ENCODE results near the gene CACNA1I.

Gene CACNA1I

DNA sequence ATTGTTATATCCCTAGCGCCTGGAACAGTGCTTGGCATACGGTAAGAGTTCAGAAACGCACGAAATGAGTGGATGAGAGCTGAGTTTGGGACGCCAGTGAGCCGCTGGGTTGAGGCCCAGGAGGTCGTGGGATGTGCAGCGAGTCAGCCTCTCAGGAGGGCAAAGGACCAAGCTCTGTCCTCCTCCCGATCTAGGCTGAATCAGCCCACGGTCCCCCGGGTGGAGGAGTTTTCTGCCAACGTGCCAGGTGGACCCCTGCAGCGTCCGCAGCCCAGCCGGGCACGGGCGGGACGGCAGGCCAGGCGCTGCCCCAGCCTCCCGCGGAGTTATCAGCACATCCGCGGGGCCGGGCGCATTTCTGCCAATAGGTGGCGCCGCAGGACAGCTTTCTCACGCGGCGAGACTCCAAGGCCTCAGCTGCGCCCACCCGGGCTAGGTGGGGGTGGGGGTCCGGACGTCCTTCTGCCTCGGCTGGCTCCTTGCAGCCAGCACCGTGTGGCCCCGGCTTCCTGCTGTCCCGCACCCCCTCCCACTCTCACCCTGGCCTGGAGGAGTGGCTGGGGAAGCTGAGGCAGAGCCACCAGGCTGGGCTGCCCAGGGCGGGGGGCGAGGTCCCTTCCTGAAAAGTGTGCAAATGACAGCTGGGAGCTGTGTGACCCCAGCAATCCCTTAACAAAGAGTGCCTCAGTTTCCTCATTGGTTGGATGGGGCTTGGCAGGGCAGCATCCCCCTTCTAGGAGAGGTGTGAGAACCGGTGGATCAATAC lies 35.8 kb upstream of the CACNA1I start:
- peak; percentile 96 for TF ChIP-seq ZBTB7A (IDR thresholded peaks at IDR 0.05; ENCODE audit: low read depth)
- no peak for TF ChIP-seq EP300 (IDR thresholded peaks at IDR 0.05; ENCODE audit: borderline replicate concordance)
- TF ChIP-seq TAF1 (IDR thresholded peaks at IDR 0.05; ENCODE audit: low read depth) = no peak
- peak; percentile 95 for TF ChIP-seq RAD21 (IDR thresholded peaks at IDR 0.05; ENCODE audit: low read depth)
- TF ChIP-seq EGR1 (IDR thresholded peaks at IDR 0.05) = no peak
- no peak for TF ChIP-seq CREB1 (IDR thresholded peaks at IDR 0.05; ENCODE audit: low read depth)
- no peak for TF ChIP-seq CEBPB (IDR thresholded peaks at IDR 0.05)
- TF ChIP-seq, protein P1, sequence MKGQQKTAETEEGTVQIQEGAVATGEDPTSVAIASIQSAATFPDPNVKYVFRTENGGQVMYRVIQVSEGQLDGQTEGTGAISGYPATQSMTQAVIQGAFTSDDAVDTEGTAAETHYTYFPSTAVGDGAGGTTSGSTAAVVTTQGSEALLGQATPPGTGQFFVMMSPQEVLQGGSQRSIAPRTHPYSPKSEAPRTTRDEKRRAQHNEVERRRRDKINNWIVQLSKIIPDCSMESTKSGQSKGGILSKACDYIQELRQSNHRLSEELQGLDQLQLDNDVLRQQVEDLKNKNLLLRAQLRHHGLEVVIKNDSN (IDR thresholded peaks at IDR 0.05) = no peak
- peak; percentile 70; the same call in 1 of the 2 replicates for TF ChIP-seq TCF12 (IDR thresholded peaks at IDR 0.05; ENCODE audit: low read depth)
- TF ChIP-seq NFIC (IDR thresholded peaks at IDR 0.05) = no peak; the same call in 1 of the 2 replicates
- TF ChIP-seq, protein P2, sequence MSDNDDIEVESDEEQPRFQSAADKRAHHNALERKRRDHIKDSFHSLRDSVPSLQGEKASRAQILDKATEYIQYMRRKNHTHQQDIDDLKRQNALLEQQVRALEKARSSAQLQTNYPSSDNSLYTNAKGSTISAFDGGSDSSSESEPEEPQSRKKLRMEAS (IDR thresholded peaks at IDR 0.05) = peak; percentile 58; the same call in 1 of the 2 replicates
- no peak for TF ChIP-seq FOXM1 (IDR thresholded peaks at IDR 0.05; ENCODE audit: borderline replicate concordance, low read depth)
- TF ChIP-seq REST (IDR thresholded peaks at IDR 0.05; ENCODE audit: low read depth) = no peak
- peak; percentile 99 for TF ChIP-seq TEAD4 (IDR thresholded peaks at IDR 0.05)
- 0 out of 2 replicates have a peak, but pooled peaks have one; percentile 31 for TF ChIP-seq YY1 (IDR thresholded peaks at IDR 0.05; ENCODE audit: low read depth)

DNA sequence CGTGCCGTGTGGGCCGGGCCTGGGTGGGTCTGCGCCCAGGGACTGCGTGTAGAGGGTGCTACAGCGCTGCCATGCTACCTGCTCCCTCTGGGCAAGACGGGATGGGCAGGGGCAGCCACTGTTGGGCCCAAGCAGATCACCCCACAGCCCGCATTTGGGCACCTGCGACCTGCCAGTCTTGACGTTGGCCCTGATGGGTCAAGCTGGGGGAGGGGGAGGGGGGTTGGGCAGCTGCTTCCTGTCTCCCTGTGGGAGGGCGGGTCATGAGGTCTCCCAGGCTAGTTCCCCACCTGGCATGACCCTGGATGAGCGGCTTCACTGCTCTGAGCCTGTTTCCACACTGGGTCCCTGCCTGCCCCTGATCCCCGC lies 35.2 kb upstream of the CACNA1I start:
- TF ChIP-seq EGR1 (IDR thresholded peaks at IDR 0.05) (no peak), RAD21 (IDR thresholded peaks at IDR 0.05; ENCODE audit: low read depth) (no peak), CEBPB (IDR thresholded peaks at IDR 0.05) (no peak), ZBTB7A (IDR thresholded peaks at IDR 0.05; ENCODE audit: low read depth) (no peak), TEAD4 (IDR thresholded peaks at IDR 0.05) (no peak), REST (IDR thresholded peaks at IDR 0.05; ENCODE audit: low read depth) (no peak), NFIC (IDR thresholded peaks at IDR 0.05) (no peak), FOXM1 (IDR thresholded peaks at IDR 0.05; ENCODE audit: borderline replicate concordance, low read depth) (no peak), CREB1 (IDR thresholded peaks at IDR 0.05; ENCODE audit: low read depth) (no peak), EP300 (IDR thresholded peaks at IDR 0.05; ENCODE audit: borderline replicate concordance) (no peak), TCF12 (IDR thresholded peaks at IDR 0.05; ENCODE audit: low read depth) (no peak), YY1 (IDR thresholded peaks at IDR 0.05; ENCODE audit: low read depth) (no peak), TAF1 (IDR thresholded peaks at IDR 0.05; ENCODE audit: low read depth) (no peak)
- TF ChIP-seq, protein P2 (IDR thresholded peaks at IDR 0.05) = no peak
- TF ChIP-seq, protein P1 (IDR thresholded peaks at IDR 0.05) = no peak

- TF ChIP-seq CEBPB (IDR thresholded peaks at IDR 0.05) (no peak), TEAD4 (IDR thresholded peaks at IDR 0.05) (no peak), EP300 (IDR thresholded peaks at IDR 0.05; ENCODE audit: borderline replicate concordance) (no peak), ZBTB7A (IDR thresholded peaks at IDR 0.05; ENCODE audit: low read depth) (no peak), FOXM1 (IDR thresholded peaks at IDR 0.05; ENCODE audit: borderline replicate concordance, low read depth) (no peak), REST (IDR thresholded peaks at IDR 0.05; ENCODE audit: low read depth) (no peak), CREB1 (IDR thresholded peaks at IDR 0.05; ENCODE audit: low read depth) (no peak), YY1 (IDR thresholded peaks at IDR 0.05; ENCODE audit: low read depth) (no peak), NFIC (IDR thresholded peaks at IDR 0.05) (no peak), TCF12 (IDR thresholded peaks at IDR 0.05; ENCODE audit: low read depth) (no peak), TAF1 (IDR thresholded peaks at IDR 0.05; ENCODE audit: low read depth) (no peak), EGR1 (IDR thresholded peaks at IDR 0.05) (no peak), RAD21 (IDR thresholded peaks at IDR 0.05; ENCODE audit: low read depth) (no peak)
- TF ChIP-seq, protein P2 (IDR thresholded peaks at IDR 0.05) = no peak
- TF ChIP-seq, protein P1 (IDR thresholded peaks at IDR 0.05) = no peak
Measured at GRCh38 chr22:39535831-39536449, 34.6 kb upstream of the CACNA1I start.

Data from Ishikawa (cell line).